GM19395 (cell line): ENCODE results near the gene FOXL1.

Source experiments
- ATAC-seq: cut with Tn5 transposase; IDR thresholded peaks from one replicate; pipeline ENCODE4 v1.9.1; 2021; ENCODE audit warnings: mild to moderate bottlenecking, moderate library complexity; ENCODE audit not compliant: unreplicated experiment

The FOXL1 gene

GRCh38 chr16:86547286-86547685 is 31.1 kb upstream of the FOXL1 start:
- no peak for ATAC-seq

DNA sequence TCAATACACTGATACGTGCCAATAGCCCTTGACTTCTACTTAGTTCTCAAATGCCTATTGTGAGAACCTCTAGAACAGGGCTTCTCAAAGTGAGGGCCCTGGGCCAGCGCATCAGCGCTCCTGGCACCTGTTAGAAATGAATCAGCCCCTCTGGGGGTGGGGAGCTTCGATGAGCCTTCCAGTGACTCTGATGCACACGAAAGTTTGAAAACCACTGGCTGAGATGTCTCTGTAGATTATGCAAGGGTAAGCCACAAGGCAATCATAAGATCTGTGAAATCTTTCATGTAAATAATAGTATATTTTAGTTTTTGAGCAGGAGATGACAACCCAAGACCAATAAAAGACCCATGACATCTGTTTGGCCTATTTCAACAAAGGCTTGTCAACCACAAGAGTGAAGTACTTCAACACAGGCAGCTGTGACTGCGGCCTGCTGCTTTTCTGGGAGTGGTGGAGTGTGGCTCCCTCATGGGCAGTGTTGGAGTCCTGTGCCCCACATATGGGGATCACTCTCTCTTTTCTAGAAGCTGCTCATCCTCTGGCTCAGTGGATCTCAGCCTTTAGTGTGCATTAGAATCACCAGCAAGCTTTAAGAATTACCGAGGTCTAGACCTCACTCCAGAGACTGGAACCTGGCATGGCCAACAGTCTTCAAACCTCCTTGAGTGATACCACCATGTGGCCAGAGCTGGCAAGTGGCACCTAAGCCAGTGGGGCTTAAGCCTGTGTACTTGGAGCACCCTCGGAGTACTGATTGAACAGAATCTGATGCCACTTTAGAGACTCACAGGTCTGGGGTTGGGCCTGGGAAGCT is 29.1 kb upstream of the FOXL1 start:
- no peak for ATAC-seq

DNA sequence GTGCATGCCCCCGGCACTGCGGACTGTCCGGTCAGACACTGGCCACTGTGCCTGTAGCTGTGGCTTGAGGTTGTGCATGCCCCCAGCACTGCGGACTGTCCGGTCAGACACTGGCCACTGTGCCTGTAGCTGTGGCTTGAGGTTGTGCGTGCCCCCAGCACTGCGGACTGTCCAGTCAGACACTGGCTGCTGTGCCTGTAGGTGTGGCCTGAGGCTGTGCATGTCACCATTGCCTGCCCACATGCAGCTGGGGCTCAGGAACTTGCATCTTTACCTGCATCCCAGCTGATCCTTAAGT is 28.5 kb upstream of the FOXL1 start:
- no peak for ATAC-seq

GRCh38 chr16:86550281-86550680 is 28.1 kb upstream of the FOXL1 start:
- no peak for ATAC-seq

DNA sequence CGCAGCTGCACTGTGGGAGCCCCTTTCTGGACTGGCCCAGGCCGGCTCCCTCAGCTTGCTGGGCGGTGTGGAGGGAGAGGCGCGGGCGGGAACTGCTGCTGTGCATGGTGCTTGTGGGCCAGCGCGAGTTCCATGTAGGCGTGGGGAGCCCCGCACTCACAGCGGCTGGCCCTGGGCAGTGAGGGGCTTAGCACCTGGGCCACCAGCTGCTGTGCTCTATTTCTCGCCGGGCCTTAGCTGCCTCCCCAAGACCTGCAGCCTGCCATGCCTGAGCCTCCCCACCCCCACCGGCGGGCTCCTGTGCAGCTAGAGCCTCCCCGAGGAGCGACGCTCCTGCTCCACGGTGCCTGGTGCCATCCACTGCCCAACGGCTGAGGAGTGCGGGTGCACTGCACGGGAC is 25.0 kb upstream of the FOXL1 start:
- ATAC-seq = no peak

DNA sequence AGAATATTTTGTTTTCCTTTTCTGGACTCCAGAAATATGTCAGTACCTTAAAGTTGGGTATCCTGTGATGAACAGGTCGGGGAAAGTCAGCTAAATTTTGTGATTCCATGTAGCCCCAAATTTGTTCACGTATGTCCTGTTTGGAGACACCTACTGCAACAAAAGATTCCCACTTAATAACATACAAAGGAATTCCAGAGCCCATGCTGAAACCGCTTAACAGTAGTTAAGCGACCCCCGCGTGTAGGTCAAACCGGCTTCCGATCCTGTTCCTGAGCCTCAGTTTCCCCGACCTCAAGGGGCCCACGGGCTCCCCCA is 23.8 kb upstream of the FOXL1 start:
- peak; percentile 19 for ATAC-seq

DNA sequence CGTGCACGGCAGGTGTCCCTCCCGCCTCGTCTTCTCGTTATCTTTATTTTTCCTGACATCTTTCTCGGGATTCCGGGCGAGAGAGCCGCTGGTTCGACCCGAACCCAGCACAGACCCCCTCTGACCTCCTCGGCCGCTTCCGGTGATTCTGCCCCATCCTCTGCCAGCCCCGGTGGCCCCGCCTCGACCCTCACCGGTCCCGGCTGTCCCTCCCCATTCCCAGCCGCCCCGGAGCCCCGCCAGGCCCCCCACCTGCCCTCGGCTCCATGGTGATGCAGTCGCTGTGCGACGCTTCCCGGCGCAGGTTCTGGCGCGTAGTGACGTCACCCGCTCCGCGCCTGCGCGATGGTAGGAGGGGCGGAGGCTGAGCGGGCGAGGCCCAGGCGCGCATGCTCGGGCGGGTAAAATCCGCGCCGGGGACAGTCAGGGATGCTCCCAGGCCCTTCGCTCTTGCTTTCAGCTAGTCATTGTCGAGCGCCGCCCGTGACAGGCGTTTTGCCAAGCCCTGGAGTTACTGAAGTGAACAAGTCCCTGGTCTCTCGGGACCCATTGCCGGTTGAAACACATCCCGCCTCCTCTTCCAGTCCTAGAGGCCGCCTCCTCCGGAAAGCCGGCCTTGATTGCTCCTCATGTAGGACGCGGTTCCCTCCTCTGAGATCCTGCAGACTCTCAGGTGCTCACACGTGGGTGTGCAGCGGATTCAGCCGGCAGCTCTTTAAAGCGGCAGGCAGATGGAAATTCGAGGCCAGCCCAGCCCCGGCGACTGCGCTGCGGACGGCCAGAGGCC is 23.2 kb upstream of the FOXL1 start, which contains the start of gene MTHFSD:
Gene MTHFSD (minus strand): TSS at position 319 of the 787 bp plus-strand sequence. CDS start 51 bp downstream, at position 268.
- peak; percentile 85 for ATAC-seq

- no peak for ATAC-seq
Observed at GRCh38 chr16:86555704-86556075, 22.7 kb upstream of the FOXL1 start.

DNA sequence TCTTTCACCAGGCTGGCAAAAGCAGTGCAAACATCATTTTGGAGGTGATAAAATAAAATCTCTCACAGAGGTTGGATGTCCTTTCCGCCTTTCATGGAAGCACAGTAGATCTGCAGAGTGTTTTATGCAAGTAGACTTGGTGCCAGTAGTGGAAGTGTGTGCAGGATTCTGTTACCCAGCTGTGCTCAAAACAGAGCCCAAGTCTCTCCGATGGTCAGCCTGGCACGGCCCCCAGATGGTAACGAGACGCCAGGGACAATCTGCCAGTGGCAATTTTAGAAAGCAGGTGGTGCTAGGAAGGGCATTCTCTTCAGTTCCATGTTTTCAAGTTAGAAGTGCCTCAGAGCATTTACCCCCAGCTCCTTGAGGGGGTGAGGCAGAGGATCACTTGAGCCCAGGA is 21.8 kb upstream of the FOXL1 start:
- no peak for ATAC-seq

DNA sequence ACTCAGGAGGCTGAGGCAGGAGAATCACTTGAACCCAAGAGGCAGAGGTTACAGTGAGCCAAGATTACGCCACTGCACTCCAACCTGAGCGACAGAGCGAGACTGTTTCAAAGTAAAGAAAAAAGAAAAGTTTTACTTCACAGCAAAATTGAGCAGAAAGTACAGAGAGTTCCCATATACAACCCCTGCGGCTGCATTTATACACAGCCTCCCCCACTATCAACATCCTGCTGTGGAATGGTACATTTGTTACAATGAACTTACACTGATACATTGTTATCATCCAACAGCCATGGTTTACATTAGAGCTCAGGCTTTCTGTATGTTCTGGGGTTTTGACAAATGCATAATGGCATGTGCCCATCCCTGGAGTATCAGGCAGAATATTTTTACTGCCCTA is 20.8 kb upstream of the FOXL1 start:
- ATAC-seq = no peak

- ATAC-seq = no peak
Observed at GRCh38 chr16:86558355-86559193, 19.8 kb upstream of the FOXL1 start.

DNA sequence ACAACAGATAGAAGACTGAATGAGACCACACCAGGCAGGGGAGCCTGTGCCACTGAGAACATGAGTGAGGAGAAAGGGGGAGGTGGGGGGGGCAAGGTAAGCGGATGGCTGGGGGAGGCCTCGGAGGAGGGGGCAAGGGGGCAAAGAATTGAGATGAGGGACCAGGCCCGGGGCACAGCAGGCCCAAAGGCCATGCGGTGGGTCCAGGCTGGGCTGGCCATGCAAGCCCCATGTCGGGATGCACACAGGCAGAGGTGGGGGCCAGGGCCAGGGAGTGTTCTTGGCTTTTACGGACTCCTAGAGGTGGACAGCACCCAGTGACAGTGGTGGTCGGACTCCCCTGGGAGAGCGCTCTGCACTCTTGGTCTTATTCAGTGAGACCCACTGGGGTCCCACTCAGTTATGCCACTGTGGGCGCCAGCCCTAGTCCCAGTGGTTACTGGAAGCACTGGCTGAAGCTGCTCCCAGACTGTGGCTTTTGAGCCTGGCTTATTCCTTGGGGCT is 18.5 kb upstream of the FOXL1 start:
- no peak for ATAC-seq

- ATAC-seq = no peak
Observed at GRCh38 chr16:86562356-86562755, 16.0 kb upstream of the FOXL1 start.

DNA sequence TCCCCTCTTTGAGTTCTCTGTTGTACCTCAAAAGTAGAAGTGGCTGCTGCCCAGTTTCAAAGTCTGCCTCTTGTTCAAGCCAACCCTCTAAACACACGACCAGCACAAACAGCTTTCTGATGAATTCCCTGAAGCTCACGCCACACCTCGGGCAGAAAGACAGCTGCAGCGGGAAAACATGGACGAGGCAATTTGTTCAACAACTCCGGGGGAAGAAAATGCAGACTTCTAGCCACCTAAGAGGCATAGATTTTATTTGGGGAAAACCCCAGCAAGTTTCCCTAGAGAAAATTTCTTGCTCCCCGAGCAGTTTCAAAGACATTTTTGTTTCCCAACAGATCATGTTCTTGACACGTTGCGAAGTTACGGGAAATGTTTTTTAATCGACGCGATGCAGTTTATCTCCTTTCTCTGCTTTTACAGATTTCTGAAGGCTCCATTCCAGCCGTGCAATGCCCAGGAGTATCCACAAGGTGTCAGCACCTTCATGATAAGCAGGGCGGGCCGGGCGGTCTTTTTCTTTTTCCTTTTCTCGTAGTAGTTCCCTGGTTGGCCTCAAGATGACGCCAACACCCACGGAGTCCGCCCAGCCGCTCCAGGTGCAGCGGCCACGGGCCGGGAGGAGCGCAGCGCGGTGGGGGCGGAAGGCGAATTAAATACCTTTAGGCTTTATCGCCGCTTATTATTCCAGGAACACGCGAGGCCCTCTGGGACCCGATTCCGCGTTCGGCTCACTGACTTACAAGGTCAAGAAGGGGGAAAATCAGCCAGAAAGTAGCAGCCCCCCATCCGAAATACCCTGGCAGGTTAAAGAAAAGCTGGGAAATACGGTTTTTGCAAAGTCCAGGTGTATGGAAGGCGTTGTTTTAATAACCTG is 14.6 kb upstream of the FOXL1 start:
- peak; percentile 74 for ATAC-seq

GRCh38 chr16:86565181-86565631 is 13.1 kb upstream of the FOXL1 start:
- ATAC-seq = no peak

GRCh38 chr16:86565644-86566511 is 12.5 kb upstream of the FOXL1 start:
- ATAC-seq = no peak

DNA sequence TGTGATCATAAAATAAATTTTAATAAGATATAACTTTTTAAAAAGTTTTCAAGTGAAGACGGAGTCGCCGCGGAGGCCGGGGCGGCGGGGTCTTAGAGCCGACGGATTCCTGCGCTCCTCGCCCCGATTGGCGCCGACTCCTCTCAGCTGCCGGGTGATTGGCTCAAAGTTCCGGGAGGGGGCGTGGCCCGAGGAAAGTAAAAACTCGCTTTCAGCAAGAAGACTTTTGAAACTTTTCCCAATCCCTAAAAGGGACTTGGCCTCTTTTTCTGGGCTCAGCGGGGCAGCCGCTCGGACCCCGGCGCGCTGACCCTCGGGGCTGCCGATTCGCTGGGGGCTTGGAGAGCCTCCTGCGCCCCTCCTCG is 11.8 kb upstream of the FOXL1 start, which contains the start of gene FOXC2:
Gene FOXC2 (plus strand): TSS at position 229 of the 365 bp plus-strand sequence. CDS start 507 bp downstream, outside the sequence.
- no peak for ATAC-seq

- no peak for ATAC-seq
Observed at GRCh38 chr16:86566966-86567700, 11.2 kb upstream of the FOXL1 start.
